Lower leg skin (tissue), 4 donors: ENCODE results near the gene SPSB4. TPM values are rescaled to one million over a fixed set of nuclear protein-coding genes. Genes with fewer than 3 reads are reported as not detected.
"Not testable (repeated sequence)": the region's sequence is repeated elsewhere in the genome, so short reads cannot be mapped to it uniquely, and the experiment has no call there.

ENCODE experiments used
- DNase-seq, 2 donors: peaks; one replicate each; pipeline ENCODE4 v3.0.0-alpha.2; 2019; ENCODE audit warnings: low spot score in 2 of 2
- H3K4me3 ChIP-seq: fragments of 200-600 bp; sonication (generic); 2 replicates; pipeline ENCODE4 v1.5.1; 2017; ENCODE audit warnings: mild to moderate bottlenecking, low read depth; ENCODE audit not compliant: poor library complexity, severe bottlenecking
- POLR2A ChIP-seq, 2 donors: fragments of 450-650 bp; IDR thresholded peaks; one replicate each; pipeline ENCODE4 v1.6.1; 2016 to 2017; ENCODE audit warnings: antibody characterized with exemption in 2 of 2, mild to moderate bottlenecking in 1 of 2, moderate library complexity in 1 of 2
- WGBS, 2 donors: methylation state at CpG; one replicate each; pipeline ENCODE4 v1.1.5; 2018; 5-methylcytosine and 5-hydroxymethylcytosine counted together
- intact Hi-C: fragments of 100-400 bp; cut with DNase I; formaldehyde crosslinking; loops from one replicate; pipeline ENCODE4 v1.15.0; 2023; ENCODE audit warnings: low total_unique reads
- total RNA-seq, 4 donors: library from RNA; depleted of rRNA; stranded (reverse); fragments of >200 nt; gene quantifications; one replicate each; pipeline ENCODE4 v1.1.0, GENCODE V29; 2016
- TF ChIP-seq, protein P1 (sequence below), 3 donors: fragments of 450-650 bp; IDR thresholded peaks; one replicate each; pipeline ENCODE4 v1.5.1; 2016; ENCODE audit warnings: antibody characterized with exemption in 3 of 3, mild to moderate bottlenecking in 3 of 3, moderate library complexity in 2 of 3

SPSB4 gene
- total RNA-seq, 4 donors from 2014 or later: 0.10 TPM; not detected in 3

DNA sequence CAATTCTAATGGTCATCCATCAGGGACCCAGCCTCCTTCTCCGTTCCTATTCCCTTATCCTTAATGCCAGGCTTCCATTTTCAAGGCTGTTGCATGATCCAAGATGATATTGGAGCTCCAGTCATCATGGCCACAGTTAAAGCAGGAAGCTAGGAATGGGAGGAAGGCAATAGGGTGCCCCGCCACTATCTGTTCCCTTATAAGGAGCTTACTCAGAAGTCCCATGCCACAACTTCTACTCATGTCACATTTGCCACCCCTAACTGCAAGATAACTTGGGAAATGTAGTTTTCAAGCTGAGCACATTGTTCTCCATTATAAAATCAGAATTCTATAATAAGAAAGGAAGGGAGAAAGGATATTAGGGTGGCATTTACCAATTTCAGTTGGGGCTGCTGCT lies 38.6 kb upstream of the SPSB4 start:
- no peak overlapping the region for H3K4me3 ChIP-seq
- TF ChIP-seq, protein P1, sequence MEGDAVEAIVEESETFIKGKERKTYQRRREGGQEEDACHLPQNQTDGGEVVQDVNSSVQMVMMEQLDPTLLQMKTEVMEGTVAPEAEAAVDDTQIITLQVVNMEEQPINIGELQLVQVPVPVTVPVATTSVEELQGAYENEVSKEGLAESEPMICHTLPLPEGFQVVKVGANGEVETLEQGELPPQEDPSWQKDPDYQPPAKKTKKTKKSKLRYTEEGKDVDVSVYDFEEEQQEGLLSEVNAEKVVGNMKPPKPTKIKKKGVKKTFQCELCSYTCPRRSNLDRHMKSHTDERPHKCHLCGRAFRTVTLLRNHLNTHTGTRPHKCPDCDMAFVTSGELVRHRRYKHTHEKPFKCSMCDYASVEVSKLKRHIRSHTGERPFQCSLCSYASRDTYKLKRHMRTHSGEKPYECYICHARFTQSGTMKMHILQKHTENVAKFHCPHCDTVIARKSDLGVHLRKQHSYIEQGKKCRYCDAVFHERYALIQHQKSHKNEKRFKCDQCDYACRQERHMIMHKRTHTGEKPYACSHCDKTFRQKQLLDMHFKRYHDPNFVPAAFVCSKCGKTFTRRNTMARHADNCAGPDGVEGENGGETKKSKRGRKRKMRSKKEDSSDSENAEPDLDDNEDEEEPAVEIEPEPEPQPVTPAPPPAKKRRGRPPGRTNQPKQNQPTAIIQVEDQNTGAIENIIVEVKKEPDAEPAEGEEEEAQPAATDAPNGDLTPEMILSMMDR (IDR thresholded peaks at IDR 0.05): no peak
- no peak for TF ChIP-seq POLR2A (IDR thresholded peaks at IDR 0.05)
- WGBS, 2 donors: 91 to 98% methylated on average over 2 of the region's 2 CpGs
- intact Hi-C loops: no loop called here
- DNase-seq: no peak

DNA sequence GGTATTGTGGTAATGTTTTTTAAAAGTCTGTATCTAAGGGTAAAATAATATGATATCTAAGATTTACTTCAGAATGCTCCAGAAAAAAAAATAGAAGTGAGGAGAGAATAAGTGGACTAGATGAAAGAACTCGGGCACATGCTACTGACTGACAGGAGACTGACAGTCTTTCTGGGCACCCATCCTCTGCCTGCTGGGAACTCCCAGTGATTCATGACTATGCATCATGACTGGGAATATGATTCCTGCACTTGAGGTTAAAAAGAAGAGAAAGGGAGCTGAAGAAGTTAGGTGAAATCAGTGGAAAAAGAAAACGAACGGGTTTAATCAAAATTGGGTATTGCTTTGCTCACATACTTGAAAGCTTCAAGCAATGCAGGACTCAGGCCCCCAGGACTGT lies 35.7 kb upstream of the SPSB4 start:
- no peak for DNase-seq
- WGBS, 2 donors: 63 to 65% methylated on average over 3 of the region's 3 CpGs
- TF ChIP-seq, protein P1 (IDR thresholded peaks at IDR 0.05): no peak
- TF ChIP-seq POLR2A (IDR thresholded peaks at IDR 0.05): no peak
- intact Hi-C loops: no loop called here
- H3K4me3 ChIP-seq: no peak overlapping the region

DNA sequence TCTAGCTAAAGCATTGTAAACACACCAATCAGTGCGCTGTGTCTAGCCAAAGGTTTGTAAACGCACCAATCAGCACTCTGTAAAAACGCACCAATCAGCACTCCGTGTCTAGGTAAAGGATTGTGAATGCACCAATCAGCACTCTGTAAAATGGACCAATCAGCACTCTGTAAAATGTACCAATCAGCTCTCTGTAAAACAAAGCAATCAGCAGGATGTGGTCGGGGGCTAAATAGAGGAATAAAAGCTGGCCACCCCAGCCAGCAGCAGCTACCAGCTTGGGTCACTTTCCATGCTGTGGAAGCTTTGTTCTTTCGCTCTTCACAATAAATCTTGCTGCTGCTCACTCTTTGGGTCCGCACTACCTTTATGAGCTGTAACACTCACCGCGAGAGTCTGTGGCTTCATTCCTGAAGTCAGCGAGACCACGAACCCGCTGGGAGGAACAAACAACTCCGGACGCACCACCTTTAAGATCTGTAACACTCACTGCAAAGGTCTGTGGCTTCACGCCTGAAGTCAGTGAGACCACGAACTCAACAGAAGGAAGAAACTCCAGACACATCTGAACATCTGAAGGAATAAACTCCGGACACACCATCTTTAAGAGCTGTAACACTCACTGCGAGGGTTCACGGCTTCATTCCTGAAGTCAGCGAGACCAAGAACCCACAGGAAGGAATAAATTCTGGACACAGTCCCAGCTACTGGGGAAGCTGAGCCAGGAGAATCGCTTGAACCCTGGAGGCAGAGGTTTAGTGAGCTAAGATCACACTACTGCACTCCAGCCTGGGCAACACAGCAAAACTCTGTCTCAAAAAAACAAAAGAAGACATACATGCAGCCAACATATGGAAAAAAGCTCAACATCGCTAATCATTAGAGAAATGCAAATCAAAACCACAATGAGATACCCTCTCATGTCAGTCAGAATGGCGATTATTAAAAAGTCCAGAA lies 33.5 kb upstream of the SPSB4 start:
- DNase-seq, intact Hi-C loops, H3K4me3 ChIP-seq: not testable (repeated sequence)
- 72 to 80% methylated on average over 21 to 22 of the region's 23 CpGs for WGBS, 2 donors

DNA sequence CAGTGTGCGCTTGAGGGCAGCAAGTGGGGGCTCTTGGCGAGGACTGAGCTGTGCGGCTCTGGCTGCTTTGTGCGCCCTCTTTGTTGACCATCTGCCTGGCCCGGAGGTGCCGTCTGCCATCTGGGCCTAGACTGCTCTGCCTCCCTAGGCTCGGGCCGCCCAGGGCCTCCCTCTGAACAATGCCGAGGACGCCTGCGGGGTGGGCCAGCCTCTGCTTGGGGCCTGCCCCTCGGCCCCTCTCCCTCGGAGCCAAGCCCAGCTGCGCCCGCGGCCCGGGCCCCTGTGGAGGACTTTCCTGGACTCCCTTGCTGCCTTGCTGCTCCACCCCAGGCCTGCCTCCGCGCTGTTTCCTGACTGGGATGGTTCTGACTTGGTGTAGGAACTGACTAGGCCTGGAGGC lies 31.9 kb upstream of the SPSB4 start:
- intact Hi-C loops: no loop called here
- whole genome bisulfite sequencing, 2 donors: 93 to 97% methylated on average over 18 to 19 of the region's 19 CpGs
- no peak for DNase-seq
- H3K4me3 ChIP-seq: no peak overlapping the region
- TF ChIP-seq, protein P1 (IDR thresholded peaks at IDR 0.05): no peak
- no peak for TF ChIP-seq POLR2A (IDR thresholded peaks at IDR 0.05)

DNA sequence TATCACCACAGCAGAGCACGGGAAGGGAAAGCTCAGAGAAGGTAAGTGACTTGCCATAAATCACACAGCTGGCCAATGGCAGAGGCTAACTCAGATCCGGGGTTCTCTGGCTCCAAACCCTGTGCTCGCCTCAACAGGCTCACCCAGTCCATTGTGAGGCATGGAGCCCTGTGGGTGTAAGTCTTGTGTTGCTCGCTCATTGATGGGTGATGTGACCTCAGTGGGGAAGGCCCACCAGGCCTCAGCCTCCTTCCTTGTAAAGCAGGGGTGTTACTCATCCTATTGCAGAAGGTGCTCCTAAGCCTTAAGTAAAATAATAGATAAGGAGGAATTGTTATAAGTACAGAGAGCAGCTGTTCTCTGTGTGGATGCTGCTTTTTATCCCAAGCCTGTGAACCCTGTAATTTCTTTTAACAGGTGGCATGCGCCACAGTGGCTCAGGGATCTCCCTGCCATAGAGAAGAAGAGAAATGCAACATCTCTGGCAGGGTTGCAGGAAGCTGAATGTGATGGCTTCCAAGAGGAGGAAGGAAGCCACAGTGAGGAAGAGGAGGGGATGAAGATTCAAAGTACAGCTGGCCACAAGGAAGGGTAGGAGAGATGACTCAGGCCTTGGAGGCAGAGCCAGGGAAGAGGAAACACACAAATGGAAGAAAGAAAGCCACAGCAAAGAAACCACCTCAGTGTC lies 30.9 kb upstream of the SPSB4 start:
- H3K4me3 ChIP-seq: no peak overlapping the region
- no peak for DNase-seq
- TF ChIP-seq, protein P1 (IDR thresholded peaks at IDR 0.05): no peak
- intact Hi-C loops: no loop called here
- 79 to 80% methylated on average over 5 of the region's 5 CpGs for WGBS, 2 donors

DNA sequence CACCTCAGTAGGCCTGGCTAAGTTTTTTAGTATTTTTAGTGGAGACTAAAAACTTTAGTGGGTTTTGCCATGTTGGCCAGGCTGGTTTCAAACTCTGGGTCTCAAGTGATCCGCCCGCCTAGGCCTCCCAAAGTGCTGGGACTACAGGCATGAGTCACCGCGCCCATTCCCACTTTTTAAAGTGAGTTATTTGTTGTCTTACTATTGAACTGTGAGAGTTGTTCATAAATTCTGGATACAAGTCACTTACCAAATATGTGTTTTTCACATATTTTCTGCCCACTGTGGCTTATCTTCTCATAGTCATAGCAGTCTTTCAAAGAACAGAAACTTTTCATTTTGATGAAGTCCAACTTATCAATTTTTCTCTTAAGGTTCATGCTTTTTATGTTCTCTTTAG lies 29.9 kb upstream of the SPSB4 start:
- TF ChIP-seq, protein P1 (IDR thresholded peaks at IDR 0.05): no peak
- no peak for TF ChIP-seq POLR2A (IDR thresholded peaks at IDR 0.05)
- 96 to 98% methylated on average over 4 of the region's 4 CpGs for WGBS, 2 donors
- no peak overlapping the region for H3K4me3 ChIP-seq
- no peak for DNase-seq
- intact Hi-C loops: no loop called here
